ENCODE results near the gene DIRAS1. TPM values are rescaled to one million over a fixed set of nuclear protein-coding genes. Genes with fewer than 3 reads are reported as not detected.

Gene DIRAS1
- total RNA-seq, 1 donor from 2014 or later = 3.1 TPM

DNA sequence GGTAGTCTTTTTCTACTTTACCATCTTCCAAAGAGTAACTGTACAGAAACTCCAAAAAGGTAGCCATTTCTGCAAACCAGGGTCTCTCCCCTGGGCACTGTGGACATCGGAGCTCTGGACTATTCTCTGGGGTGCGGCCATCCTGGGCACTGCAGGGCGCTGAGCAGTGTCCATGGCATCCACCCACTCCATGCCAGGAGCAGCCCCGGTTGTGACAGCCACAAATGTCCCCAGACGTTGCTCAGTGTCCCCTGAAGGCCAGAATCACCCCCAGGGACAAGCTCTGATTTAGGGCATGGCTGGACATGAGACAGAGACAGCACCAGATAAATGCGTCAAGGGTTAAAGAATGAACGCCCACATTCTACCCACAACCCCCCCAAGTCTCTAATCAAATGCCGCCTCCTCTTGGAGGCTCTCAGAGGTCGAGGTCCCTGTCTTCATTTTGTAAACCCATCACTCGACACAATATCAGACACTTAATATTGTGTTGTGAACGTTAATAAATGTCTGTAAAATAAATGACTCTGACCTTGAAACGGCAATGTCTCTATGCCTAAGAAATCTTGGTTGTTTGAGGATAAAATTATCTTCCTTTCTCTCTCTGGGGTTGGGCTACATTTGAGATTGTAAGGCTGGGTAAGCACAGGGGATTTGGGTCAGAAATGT is 27.5 kb downstream of the DIRAS1 start:
- no peak for DNase-seq (ENCODE audit: low read depth)
- Histone ChIP-seq H3K4me3 (ENCODE audit: low read depth, low read length) (no peak overlapping the region), H3K27me3 (ENCODE audit: control insufficient read depth, insufficient read depth, low read length) (peaks cover 5% of the 10 kb centered on the region), H3K36me3 (ENCODE audit: control insufficient read depth, insufficient read depth, low read length) (no peaks in the 10 kb centered on the region)
- TF ChIP-seq, protein P1, sequence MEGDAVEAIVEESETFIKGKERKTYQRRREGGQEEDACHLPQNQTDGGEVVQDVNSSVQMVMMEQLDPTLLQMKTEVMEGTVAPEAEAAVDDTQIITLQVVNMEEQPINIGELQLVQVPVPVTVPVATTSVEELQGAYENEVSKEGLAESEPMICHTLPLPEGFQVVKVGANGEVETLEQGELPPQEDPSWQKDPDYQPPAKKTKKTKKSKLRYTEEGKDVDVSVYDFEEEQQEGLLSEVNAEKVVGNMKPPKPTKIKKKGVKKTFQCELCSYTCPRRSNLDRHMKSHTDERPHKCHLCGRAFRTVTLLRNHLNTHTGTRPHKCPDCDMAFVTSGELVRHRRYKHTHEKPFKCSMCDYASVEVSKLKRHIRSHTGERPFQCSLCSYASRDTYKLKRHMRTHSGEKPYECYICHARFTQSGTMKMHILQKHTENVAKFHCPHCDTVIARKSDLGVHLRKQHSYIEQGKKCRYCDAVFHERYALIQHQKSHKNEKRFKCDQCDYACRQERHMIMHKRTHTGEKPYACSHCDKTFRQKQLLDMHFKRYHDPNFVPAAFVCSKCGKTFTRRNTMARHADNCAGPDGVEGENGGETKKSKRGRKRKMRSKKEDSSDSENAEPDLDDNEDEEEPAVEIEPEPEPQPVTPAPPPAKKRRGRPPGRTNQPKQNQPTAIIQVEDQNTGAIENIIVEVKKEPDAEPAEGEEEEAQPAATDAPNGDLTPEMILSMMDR (IDR thresholded peaks at IDR 0.05; ENCODE audit: insufficient read depth, low read length, poor library complexity, severe bottlenecking) = no peak

DNA sequence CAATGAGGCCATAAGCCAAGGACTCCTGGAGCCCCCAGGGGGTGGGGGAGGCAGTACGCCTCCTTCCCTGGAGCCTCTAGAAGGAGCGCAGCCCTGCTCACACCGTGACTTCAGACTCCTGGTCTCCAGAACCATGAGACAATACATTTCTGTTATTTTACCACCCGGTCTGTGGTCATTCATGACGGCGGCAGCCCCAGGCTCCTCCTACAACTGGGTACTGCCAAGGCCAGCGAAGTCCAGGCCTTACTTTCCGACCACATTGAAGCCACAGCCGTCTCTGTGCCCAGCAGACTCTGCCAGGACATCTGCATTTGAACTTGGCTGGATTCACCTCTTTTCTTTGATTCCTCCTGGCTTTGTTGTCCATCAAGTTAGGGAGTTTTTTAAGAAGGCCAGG is 29.2 kb downstream of the DIRAS1 start:
- H3K36me3 ChIP-seq (ENCODE audit: control insufficient read depth, insufficient read depth, low read length) = no peaks in the 10 kb centered on the region
- no peak for DNase-seq (ENCODE audit: low read depth)
- no peak overlapping the region for H3K4me3 ChIP-seq (ENCODE audit: low read depth, low read length)
- TF ChIP-seq, protein P1 (IDR thresholded peaks at IDR 0.05; ENCODE audit: insufficient read depth, low read length, poor library complexity, severe bottlenecking) = no peak
- H3K27me3 ChIP-seq (ENCODE audit: control insufficient read depth, insufficient read depth, low read length) = peaks cover 2% of the 10 kb centered on the region

DNA sequence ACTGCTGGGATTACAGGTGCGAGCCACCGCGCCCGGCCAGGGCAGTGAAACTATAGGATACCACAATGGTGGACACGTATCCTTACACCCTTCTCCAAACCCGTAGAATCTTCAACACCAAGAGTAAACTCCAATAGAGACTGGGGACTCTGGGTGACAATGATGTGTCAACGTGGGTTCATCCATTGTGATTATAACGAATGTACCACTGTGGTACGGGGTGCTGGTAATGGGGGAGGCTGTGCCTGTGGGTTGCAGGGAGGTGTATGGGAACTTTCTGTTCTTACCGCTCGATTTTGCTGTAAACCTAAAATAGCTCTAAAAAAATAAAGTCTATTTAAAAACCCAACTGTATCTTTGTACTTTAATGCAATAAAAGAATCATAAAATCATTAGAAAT is 30.3 kb downstream of the DIRAS1 start:
- no peak for DNase-seq (ENCODE audit: low read depth)
- H3K4me3 ChIP-seq (ENCODE audit: low read depth, low read length) = no peak overlapping the region
- H3K27me3 ChIP-seq (ENCODE audit: control insufficient read depth, insufficient read depth, low read length) = no peaks in the 10 kb centered on the region
- TF ChIP-seq, protein P1 (IDR thresholded peaks at IDR 0.05; ENCODE audit: insufficient read depth, low read length, poor library complexity, severe bottlenecking) = no peak
- no peaks in the 10 kb centered on the region for H3K36me3 ChIP-seq (ENCODE audit: control insufficient read depth, insufficient read depth, low read length)

DNA sequence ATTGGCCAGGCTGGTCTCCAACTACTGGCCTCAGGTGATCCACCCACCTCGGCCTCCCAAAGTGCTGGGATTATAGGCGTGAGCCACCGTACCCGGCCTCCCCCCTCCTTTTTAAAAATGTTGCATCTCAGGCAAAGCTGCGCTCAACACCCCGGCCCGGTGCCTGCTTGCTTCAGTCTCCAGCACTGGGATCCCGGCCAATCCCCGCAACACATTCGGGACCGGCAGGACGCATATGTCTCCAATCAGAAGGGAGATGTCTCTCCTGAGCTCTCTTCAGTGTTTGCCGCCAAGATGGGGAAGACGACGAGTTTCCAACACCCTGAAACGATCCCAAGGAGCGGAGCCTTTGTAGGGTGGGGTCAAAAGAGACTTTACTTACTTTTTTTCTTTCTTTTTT is 34.8 kb downstream of the DIRAS1 start:
- no peak overlapping the region for H3K4me3 ChIP-seq (ENCODE audit: low read depth, low read length)
- H3K36me3 ChIP-seq (ENCODE audit: control insufficient read depth, insufficient read depth, low read length) = no peaks in the 10 kb centered on the region
- no peak for DNase-seq (ENCODE audit: low read depth)
- H3K27me3 ChIP-seq (ENCODE audit: control insufficient read depth, insufficient read depth, low read length) = peaks cover 3% of the 10 kb centered on the region
- TF ChIP-seq, protein P1 (IDR thresholded peaks at IDR 0.05; ENCODE audit: insufficient read depth, low read length, poor library complexity, severe bottlenecking) = no peak

DNA sequence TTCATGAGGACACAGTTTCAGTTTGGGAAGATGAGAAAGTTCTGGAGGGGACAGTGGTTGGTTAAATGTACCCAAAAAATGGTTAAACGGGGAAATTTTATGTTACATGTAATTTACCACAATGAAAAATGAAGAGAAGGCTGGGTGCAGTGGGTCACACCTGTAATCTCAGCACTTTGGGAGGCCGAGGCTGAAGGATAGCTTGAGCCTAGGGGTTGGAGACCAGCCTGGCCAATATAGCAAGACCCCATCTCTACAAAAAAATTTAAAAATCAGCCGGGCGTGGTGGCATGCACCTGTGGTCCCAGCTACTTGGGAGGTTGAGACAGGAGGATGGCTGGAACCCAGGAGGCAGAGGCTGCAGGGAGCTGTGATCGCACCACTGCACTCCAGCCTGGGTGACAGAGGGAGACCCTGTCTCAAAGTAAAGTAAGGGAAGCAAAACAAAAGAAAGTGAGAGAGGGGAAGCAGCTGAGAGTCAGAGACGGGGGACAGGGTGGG is 35.9 kb downstream of the DIRAS1 start:
- H3K36me3 ChIP-seq (ENCODE audit: control insufficient read depth, insufficient read depth, low read length) = no peaks in the 10 kb centered on the region
- H3K4me3 ChIP-seq (ENCODE audit: low read depth, low read length) = no peak overlapping the region
- TF ChIP-seq, protein P1 (IDR thresholded peaks at IDR 0.05; ENCODE audit: insufficient read depth, low read length, poor library complexity, severe bottlenecking) = no peak
- DNase-seq (ENCODE audit: low read depth) = no peak
- peaks cover 3% of the 10 kb centered on the region for H3K27me3 ChIP-seq (ENCODE audit: control insufficient read depth, insufficient read depth, low read length)
